Thyroid gland (tissue), 4 donors: Measurements from ENCODE around the gene EFNA5. TPM values are rescaled to one million over a fixed set of nuclear protein-coding genes. Genes with fewer than 3 reads are reported as not detected.

ENCODE experiments used
- DNase-seq, 2 donors: peaks; one replicate each; pipeline ENCODE4 v3.0.0-alpha.2; 2019
- H3K27ac ChIP-seq, 3 donors: fragments of 200-600 bp; sonication (generic); 1 replicate in 2 of 3; 2 replicates in 1 of 3; pipeline ENCODE4 v1.5.1; 2016 to 2019; ENCODE audit warnings: mild to moderate bottlenecking in 1 of 3, moderate library complexity in 1 of 3
- H3K27me3 ChIP-seq: fragments of 200-600 bp; sonication (generic); one replicate; pipeline ENCODE4 v1.5.1; 2019
- H3K36me3 ChIP-seq, 2 donors: fragments of 200-600 bp; sonication (generic); one replicate each; pipeline ENCODE4 v1.5.1; 2016 to 2019
- H3K4me1 ChIP-seq, 2 donors: fragments of 200-600 bp; sonication (generic); one replicate each; pipeline ENCODE4 v1.5.1; 2017 to 2019
- H3K4me3 ChIP-seq, 3 donors: fragments of 200-600 bp; sonication (generic); replicated peaks in 1 of 3; 1 replicate in 2 of 3; 2 replicates in 1 of 3; pipeline ENCODE4 v1.5.1; 2016; ENCODE audit warnings: mild to moderate bottlenecking in 1 of 3
- H3K9me3 ChIP-seq: fragments of 200-600 bp; sonication (generic); one replicate; pipeline ENCODE4 v1.5.1; 2017
- CTCF ChIP-seq, 6 experiments: fragments of 200-600 bp in 3 of 6; fragments of 450-650 bp in 3 of 6; sonication (generic) in 3 of 6; IDR thresholded peaks; one replicate each; pipeline ENCODE4 v1.5.1; 2016 to 2019; ENCODE audit warnings: antibody characterized with exemption in 6 of 6, mild to moderate bottlenecking in 2 of 6, inconsistent platforms in 1 of 6, moderate library complexity in 1 of 6
- POLR2A ChIP-seq, 2 donors: fragments of 450-650 bp; IDR thresholded peaks; one replicate each; pipeline ENCODE4 v1.6.1; 2017; ENCODE audit warnings: antibody characterized with exemption in 2 of 2, mild to moderate bottlenecking in 2 of 2, moderate library complexity in 1 of 2
- WGBS, 2 donors: methylation state at CpG; one replicate each; pipeline ENCODE4 v1.1.5; 2017; 5-methylcytosine and 5-hydroxymethylcytosine counted together
- intact Hi-C: fragments of 100-400 bp; cut with DNase I; formaldehyde crosslinking; loops from one replicate; pipeline ENCODE4 v1.15.1; 2023
- total RNA-seq, 4 donors: library from RNA; depleted of rRNA; stranded (reverse); fragments of >200 nt; gene quantifications; one replicate each; pipeline ENCODE4 v1.2.3, GENCODE V29; 2016

The EFNA5 gene
- total RNA-seq, 4 donors from 2014 or later = 5.7 to 17.2 (median 6.4) TPM

DNA sequence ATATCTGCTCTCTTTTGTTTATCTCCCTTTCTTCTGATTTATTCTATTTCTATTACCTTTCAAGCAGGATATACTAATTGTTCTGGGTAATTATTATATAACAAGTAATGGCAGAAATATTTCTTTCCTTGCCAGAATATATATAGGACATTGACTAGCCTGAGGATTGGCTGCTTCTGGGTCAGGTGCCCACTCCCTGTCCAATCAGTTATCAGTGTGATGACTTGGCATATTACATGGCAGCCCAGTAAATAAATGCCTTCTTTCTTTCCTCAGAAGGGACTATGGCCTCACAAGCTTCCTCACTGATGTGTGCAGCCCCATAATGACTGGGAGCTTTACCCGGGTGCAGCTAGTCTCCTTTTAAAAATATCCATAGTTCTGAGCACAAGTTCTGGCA is 301.1 kb downstream of the EFNA5 start:
- no peaks in the 10 kb centered on the region for H3K27me3 ChIP-seq
- DNase-seq = no peak
- H3K36me3 ChIP-seq = no peaks in the 10 kb centered on the region
- no peak overlapping the region for H3K27ac ChIP-seq
- intact Hi-C loops = no loop called here
- TF ChIP-seq CTCF (IDR thresholded peaks at IDR 0.05) (no peak), POLR2A (IDR thresholded peaks at IDR 0.05) (no peak)
- H3K4me3 ChIP-seq = no peak overlapping the region
- 97 to 100% methylated on average over 1 of the region's 1 CpG for WGBS, 2 donors
- H3K9me3 ChIP-seq = no peaks in the 10 kb centered on the region
- no peaks in the 10 kb centered on the region for H3K4me1 ChIP-seq

GRCh38 chr5:107368615-107369014 is 302.1 kb downstream of the EFNA5 start:
- Histone ChIP-seq H3K4me1 (no peaks in the 10 kb centered on the region), H3K27ac (no peak overlapping the region), H3K27me3 (no peaks in the 10 kb centered on the region), H3K4me3 (no peak overlapping the region), H3K36me3 (no peaks in the 10 kb centered on the region), H3K9me3 (no peaks in the 10 kb centered on the region)
- WGBS, 2 donors = 78 to 87% methylated on average over 7 of the region's 7 CpGs
- TF ChIP-seq CTCF (IDR thresholded peaks at IDR 0.05) (no peak), POLR2A (IDR thresholded peaks at IDR 0.05) (no peak)
- intact Hi-C loops = no loop called here
- DNase-seq = no peak

- Histone ChIP-seq H3K4me1 (no peaks in the 10 kb centered on the region), H3K27ac (no peak overlapping the region), H3K36me3 (no peaks in the 10 kb centered on the region), H3K4me3 (no peak overlapping the region), H3K9me3 (no peaks in the 10 kb centered on the region), H3K27me3 (no peaks in the 10 kb centered on the region)
- intact Hi-C loops = no loop called here
- DNase-seq = no peak
- no peak for TF ChIP-seq POLR2A (IDR thresholded peaks at IDR 0.05)
- no peak for TF ChIP-seq CTCF (IDR thresholded peaks at IDR 0.05)
- 64 to 70% methylated on average over 2 of the region's 2 CpGs for WGBS, 2 donors
These were observed 302.8 kb downstream of the EFNA5 start for GRCh38 chr5:107367939-107368338.

- H3K4me1 ChIP-seq = no peaks in the 10 kb centered on the region
- H3K9me3 ChIP-seq = no peaks in the 10 kb centered on the region
- intact Hi-C loops = no loop called here
- H3K4me3 ChIP-seq = no peak overlapping the region
- no peak overlapping the region for H3K27ac ChIP-seq
- no peak for TF ChIP-seq POLR2A (IDR thresholded peaks at IDR 0.05)
- TF ChIP-seq CTCF (IDR thresholded peaks at IDR 0.05) = no peak
- no peaks in the 10 kb centered on the region for H3K36me3 ChIP-seq
- WGBS, 2 donors = 77% methylated on average over 4 of the region's 4 CpGs
- no peak for DNase-seq
- H3K27me3 ChIP-seq = no peaks in the 10 kb centered on the region
These were observed 303.3 kb downstream of the EFNA5 start for GRCh38 chr5:107367480-107367879.

GRCh38 chr5:107365320-107366109 is 305.2 kb downstream of the EFNA5 start:
- Histone ChIP-seq H3K4me1 (no peaks in the 10 kb centered on the region), H3K27me3 (no peaks in the 10 kb centered on the region), H3K27ac (no peak overlapping the region), H3K36me3 (no peaks in the 10 kb centered on the region), H3K9me3 (no peaks in the 10 kb centered on the region), H3K4me3 (no peak overlapping the region)
- intact Hi-C loops = no loop called here
- WGBS, 2 donors = 77 to 80% methylated on average over 10 of the region's 10 CpGs
- DNase-seq = no peak
- TF ChIP-seq POLR2A (IDR thresholded peaks at IDR 0.05) (no peak), CTCF (IDR thresholded peaks at IDR 0.05) (no peak)
